ENCODE data around the gene TTLL8.

TTLL8 gene

GRCh38 chr22:50016988-50017700 is 41.0 kb downstream of the TTLL8 start:
- DNase-seq, result peak; percentile 47

- DNase-seq, result no peak
These were observed 41.6 kb downstream of the TTLL8 start for GRCh38 chr22:50016308-50016987.

- no peak for DNase-seq
These were observed 42.4 kb downstream of the TTLL8 start for GRCh38 chr22:50015451-50016307.

- DNase-seq, result no peak
These were observed 43.3 kb downstream of the TTLL8 start for GRCh38 chr22:50014655-50015401.

- DNase-seq, result no peak
These were observed 44.0 kb downstream of the TTLL8 start for GRCh38 chr22:50014053-50014501.

GRCh38 chr22:50012211-50013181 is 45.6 kb downstream of the TTLL8 start, which contains the start of gene IL17REL:
Gene IL17REL (minus strand): TSS chr22:50012765. CDS start chr22:50012646, 119 bp downstream.
- DNase-seq, result no peak

GRCh38 chr22:50011447-50012210 is 46.5 kb downstream of the TTLL8 start:
- DNase-seq, result no peak

GRCh38 chr22:50010676-50011446 is 47.2 kb downstream of the TTLL8 start:
- DNase-seq, result peak; percentile 50

GRCh38 chr22:50009765-50010675 is 48.1 kb downstream of the TTLL8 start:
- no peak for DNase-seq

GRCh38 chr22:50009251-50009650 is 48.8 kb downstream of the TTLL8 start:
- no peak for DNase-seq

- DNase-seq, result no peak
These were observed 49.7 kb downstream of the TTLL8 start for GRCh38 chr22:50008151-50009040.

- no peak for DNase-seq
These were observed 51.0 kb downstream of the TTLL8 start for GRCh38 chr22:50007057-50007511.

GRCh38 chr22:50004918-50005317 is 53.2 kb downstream of the TTLL8 start:
- DNase-seq, result no peak

GRCh38 chr22:50002791-50003190 is 55.3 kb downstream of the TTLL8 start:
- DNase-seq, result no peak

GRCh38 chr22:50001388-50002231 is 56.5 kb downstream of the TTLL8 start:
- DNase-seq, result no peak

GRCh38 chr22:50000587-50001387 is 57.3 kb downstream of the TTLL8 start:
- DNase-seq, result no peak

Measured in activated gamma-delta T cell treated with Interleukin-2 at 50 U/mL for 16 hours (primary cell).